H7 (cell line): ENCODE measurements around the gene CC2D1B. TPM values are rescaled to one million over a fixed set of nuclear protein-coding genes. Genes with fewer than 3 reads are reported as not detected.
"Not testable (repeated sequence)": the region's sequence is repeated elsewhere in the genome, so short reads cannot be mapped to it uniquely, and the experiment has no call there.

Experiments
- DNase-seq: peaks from one replicate; pipeline ENCODE4 v3.0.0; 2012
- H3K27me3 ChIP-seq: 2 replicates; pipeline ENCODE4 v1.6.0; 2011; ENCODE audit warnings: mild to moderate bottlenecking, low read length; ENCODE audit not compliant: control insufficient read depth, insufficient read depth
- H3K36me3 ChIP-seq: replicated peaks from 2 replicates; pipeline ENCODE4 v1.5.1; 2011; ENCODE audit warnings: low read length; ENCODE audit not compliant: control insufficient read depth, insufficient read depth
- H3K4me3 ChIP-seq: 2 replicates; pipeline ENCODE4 v1.5.1; 2011; ENCODE audit warnings: low read depth, mild to moderate bottlenecking, control low read depth, low read length, moderate library complexity; ENCODE audit not compliant: insufficient read depth
- total RNA-seq: library from RNA; depleted of rRNA; stranded (reverse); fragments of >200 nt; shearing (Covaris generic); gene quantifications from 2 replicates; pipeline ENCODE4 v1.2.3, GENCODE V29; 2014; rRNA removed

The CC2D1B gene, protein sequence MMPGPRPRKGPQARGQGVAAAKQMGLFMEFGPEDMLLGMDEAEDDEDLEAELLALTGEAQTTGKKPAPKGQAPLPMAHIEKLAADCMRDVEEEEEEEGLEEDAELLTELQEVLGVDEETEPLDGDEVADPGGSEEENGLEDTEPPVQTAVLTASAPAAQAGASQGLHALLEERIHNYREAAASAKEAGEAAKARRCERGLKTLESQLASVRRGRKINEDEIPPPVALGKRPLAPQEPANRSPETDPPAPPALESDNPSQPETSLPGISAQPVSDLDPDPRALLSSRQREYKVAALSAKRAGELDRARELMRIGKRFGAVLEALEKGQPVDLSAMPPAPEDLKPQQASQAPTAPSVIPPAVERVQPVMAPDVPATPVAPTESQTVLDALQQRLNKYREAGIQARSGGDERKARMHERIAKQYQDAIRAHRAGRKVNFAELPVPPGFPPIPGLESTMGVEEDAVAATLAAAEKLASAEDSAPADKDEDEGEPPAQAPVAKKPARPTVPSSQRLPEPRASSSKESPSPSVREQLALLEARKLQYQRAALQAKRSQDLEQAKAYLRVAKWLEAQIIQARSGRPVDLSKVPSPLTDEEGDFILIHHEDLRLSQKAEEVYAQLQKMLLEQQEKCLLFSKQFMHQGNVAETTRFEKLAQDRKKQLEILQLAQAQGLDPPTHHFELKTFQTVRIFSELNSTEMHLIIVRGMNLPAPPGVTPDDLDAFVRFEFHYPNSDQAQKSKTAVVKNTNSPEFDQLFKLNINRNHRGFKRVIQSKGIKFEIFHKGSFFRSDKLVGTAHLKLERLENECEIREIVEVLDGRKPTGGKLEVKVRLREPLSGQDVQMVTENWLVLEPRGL
- total RNA-seq = 20.5 and 28.5 TPM in 2 replicates

DNA sequence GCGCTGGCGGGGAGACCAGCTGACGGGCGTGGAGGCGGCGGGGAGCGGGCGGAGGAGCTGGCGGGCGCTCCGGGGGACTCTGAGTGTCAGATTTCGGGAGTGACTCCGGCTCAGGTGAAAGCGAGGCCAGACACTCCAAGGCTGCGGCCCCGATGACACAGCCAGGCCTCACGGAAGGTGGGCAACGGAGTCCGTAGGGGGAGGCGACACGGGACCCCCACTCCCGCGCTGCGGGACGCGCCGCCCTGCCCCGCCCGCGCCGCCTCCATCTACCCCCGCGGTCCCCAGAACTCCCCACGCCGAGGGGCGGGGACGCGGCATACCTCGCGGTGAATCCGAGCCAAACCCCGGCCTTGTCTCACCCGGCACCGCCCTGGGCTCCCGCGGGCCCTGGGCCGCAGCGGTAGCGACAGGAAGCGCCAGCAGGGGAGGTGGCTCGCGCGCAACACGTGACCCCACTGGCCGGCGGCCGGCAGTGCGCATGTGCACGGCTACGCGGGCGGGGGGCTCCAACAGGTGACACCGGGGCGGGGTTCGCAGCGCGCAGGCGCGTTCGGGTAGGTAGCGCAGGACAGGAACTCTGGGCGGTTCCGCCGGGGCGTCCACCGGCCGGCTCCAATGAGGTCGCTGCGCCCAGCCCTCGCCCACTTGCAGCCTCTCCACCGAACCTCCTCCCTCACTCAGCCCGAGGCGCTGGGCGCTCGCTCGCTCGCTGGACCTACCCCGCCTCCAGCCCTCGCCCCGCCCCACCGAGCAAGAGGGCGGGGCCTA, at the start of gene CC2D1B:
Gene CC2D1B (minus strand): TSS at position 460 of the 771 bp plus-strand sequence. CDS start 1,585 bp downstream, outside the sequence.
- DNase-seq = peak; percentile 100
- H3K4me3 ChIP-seq = peak within 1 kb of the TSS; percentile 99
- peaks cover 15% of the 10 kb centered on the region for H3K36me3 ChIP-seq
- H3K27me3 ChIP-seq = no peaks in the 10 kb centered on the region; the same call in 1 of the 2 replicates

DNA sequence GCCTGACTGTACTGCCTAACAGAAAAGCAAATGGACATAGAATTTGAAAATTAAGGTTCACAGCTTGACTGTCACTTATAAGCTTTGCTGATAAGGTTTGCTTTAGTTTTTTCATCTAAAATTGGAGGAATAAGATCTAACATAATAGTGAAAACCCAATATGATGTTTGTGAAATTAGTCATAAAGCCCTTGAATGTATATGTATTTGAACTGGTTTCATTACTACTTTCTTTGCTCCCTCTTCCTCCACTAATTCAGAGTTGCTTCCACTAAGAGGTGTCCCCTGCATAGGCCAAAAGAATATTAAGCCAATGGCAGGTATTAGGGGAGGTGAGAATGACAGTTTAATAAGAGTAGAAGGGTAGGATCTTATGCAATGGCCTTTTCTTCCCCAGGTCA, 48.9 kb upstream of the CC2D1B start:
- DNase-seq = no peak
- no peaks in the 10 kb centered on the region for H3K27me3 ChIP-seq
- H3K4me3 ChIP-seq = no peak overlapping the region
- H3K36me3 ChIP-seq = peaks cover 43% of the 10 kb centered on the region

DNA sequence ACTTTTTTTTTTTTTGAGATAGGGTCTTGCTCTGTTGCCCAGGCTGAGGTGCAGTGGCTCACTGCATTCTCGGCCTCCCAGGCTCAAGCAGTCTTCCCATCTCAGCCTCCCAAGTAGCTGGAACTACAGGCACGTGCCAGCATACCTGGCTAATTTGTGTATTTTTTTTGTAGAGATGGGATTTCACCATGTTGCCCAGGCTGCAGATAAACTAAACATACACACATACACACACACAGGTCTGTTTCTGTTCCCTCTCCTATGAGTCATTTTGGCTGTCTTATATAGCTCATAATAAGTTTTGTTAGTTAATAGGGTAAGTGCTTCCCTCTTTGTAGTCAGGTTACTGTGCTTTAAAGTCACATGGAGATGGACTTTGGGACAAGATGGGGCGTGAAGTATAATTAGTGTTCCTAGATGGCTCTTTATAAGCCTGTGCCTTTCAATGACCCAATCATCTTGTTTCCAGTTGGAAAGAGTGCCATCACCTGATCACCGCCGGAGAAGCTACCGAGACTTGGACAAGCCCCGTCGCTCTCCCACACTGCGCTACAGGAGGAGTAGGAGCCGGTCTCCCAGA, 47.5 kb upstream of the CC2D1B start:
- H3K4me3 ChIP-seq = no peak overlapping the region
- H3K36me3 ChIP-seq = peaks cover 51% of the 10 kb centered on the region

DNA sequence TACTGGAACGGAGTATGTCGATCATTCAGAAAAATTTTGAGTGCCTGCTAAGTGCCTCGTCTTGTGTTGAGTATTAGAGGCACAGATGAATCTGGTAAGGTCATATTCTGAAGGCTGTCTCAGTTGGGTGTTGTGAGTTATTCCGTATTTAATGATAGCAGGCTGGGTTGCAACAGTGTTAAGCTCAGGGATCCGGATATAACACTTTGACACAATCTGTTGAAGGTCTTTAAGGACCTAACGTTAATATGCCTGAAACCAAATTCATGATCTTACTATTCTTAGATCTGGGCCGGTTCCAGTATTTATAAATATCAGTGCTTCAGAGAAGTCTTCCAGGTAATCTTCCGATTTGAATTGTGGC, 39.0 kb upstream of the CC2D1B start:
- peak overlapping the region; percentile 94 for H3K4me3 ChIP-seq
- H3K27me3 ChIP-seq = no peaks in the 10 kb centered on the region
- DNase-seq = no peak
- peaks cover 27% of the 10 kb centered on the region for H3K36me3 ChIP-seq

More for the DNA sequence above, 47.5 kb upstream of the CC2D1B start:
- H3K27me3 ChIP-seq = no peaks in the 10 kb centered on the region
- DNase-seq = no peak

DNA sequence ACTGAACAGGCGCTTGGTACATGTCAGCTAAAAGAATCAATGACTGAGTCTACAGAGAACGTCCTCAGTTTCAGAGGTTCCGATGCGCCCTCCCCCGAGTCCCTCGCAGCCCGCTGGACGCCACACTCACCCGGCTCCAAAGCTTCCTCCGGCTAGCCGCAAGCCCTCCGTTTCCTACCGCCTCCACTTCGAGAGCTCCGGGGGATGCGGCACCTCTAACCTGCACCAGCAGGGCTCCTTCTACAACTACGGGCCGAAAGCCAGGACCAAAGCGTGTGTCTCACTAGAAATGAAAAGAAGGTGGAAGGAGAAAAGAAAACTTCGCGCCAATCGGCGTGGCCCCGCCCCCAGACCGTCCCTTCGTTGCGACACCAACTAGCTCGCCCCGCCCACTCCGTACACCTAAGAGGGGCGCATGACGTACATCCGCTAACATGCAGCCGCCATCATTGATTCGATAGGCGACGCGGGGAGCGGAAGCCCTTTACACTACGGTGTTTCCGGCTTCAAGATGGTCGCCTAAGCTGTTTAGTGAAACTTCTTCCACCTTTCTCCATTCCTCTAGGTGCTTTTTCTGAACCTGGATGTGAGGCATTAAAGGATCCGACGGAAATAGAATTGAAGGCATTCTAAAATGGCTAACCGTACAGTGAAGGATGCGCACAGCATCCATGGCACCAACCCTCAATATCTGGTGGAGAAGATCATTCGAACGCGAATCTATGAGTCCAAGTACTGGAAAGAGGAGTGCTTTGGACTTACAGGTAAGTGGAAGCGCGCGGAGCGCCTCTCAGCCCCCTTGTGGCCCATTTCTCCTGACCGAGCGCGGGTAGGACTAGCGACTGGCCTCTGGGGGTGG, 38.3 kb upstream of the CC2D1B start, which contains the start of the genes ORC1 and PRPF38A:
Gene ORC1 (minus strand): TSS at position 308 of the 859 bp plus-strand sequence. CDS start 2,200 bp downstream, outside the sequence.
Gene PRPF38A (plus strand): TSS at position 487 of the 859 bp plus-strand sequence. CDS start 148 bp downstream, at position 635.
- H3K4me3 ChIP-seq = peak within 1 kb of the TSS; percentile 94
- DNase-seq = peak; percentile 94
- peaks cover 26% of the 10 kb centered on the region for H3K36me3 ChIP-seq
- no peaks in the 10 kb centered on the region for H3K27me3 ChIP-seq

DNA sequence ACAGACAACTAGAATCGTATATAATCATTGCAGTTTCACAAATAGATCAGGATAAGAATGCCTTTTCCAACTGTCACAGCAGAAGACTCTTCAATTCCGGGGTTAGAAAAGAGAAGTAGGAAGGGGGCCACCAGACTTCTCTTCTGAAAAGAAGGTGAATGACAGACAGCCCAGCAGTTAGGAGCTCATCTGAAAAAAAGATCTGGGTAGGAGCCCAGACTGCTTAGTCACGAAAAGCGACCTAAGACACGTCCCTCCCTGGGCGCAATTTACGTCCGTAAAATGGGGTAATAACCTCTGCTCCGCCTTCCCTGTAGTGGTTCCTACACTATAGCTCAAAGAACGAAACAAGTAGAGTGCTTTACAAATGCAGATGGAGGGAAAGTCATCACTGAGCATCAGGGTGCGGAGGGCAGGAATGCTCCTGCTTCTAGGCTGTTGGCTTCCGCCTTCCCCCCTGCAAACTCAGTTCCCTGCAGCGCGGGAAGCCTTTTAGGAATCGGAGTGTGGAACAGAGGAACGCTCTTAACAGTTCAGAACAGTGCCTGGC, 37.6 kb upstream of the CC2D1B start:
- Histone ChIP-seq H3K36me3 (peaks cover 21% of the 10 kb centered on the region), H3K27me3 (no peaks in the 10 kb centered on the region), H3K4me3 (peak overlapping the region; percentile 94)
- DNase-seq = peak; percentile 80

DNA sequence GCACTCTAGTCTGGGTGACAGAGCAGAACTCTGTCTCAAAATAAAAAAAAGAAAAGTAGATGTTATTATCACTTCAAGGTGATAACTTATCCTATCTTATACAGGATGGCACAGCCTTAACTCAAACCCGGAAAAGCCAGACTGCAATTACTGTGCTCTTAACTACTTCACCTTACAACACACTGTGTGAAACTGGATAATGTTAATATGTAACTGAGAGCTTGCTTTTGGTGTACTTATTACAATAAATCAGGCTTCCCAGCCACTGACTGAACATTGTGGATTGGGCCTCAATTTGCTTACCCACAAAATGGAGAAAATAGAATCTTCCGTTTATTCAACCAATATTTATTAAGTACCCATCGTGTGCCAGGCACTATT, 36.8 kb upstream of the CC2D1B start:
- no peak for DNase-seq
- Histone ChIP-seq H3K27me3 (no peaks in the 10 kb centered on the region), H3K4me3 (no peak overlapping the region; the same call in 1 of the 2 replicates), H3K36me3 (peaks cover 21% of the 10 kb centered on the region)

DNA sequence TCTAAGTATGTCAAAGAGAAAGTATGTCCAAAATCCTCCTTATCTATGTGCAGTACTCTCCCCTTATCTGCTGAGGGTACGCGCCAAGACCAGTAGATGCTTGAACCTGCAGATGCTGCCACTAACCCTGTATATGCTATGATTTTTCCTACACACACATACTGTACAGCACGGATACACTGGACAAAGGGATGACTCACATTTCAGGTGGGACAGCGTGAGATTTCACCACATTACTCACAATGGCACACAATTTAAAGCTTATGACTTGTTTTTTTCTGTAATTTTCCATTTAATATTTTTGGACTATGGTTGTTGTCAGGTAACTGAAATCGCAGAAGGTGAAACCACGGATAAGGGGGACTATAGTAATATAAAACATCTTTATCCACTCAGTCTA, 34.1 kb upstream of the CC2D1B start:
- Histone ChIP-seq H3K27me3 (no peaks in the 10 kb centered on the region), H3K4me3 (no peak overlapping the region), H3K36me3 (peaks cover 37% of the 10 kb centered on the region)
- DNase-seq = no peak

DNA sequence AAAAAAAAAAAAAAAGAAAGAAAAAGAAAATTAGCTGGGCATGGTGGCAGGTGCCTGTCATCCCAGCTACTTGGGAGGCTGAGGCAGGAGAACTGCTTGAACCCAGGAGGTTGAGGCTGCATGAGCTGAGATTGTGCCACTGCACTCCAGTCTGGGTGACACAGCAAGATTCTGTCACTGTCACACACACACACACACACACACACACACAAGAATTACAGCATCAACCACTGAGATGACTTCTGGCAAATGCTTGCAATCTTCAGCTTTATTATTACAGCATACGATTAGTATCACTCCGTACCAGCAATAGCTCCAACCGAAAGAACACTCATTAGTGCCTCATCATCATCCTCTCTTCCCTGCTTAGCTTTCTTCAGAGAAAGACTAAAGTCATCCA, 33.6 kb upstream of the CC2D1B start:
- Histone ChIP-seq H3K4me3 (no peak overlapping the region), H3K36me3 (peaks cover 37% of the 10 kb centered on the region), H3K27me3 (no peaks in the 10 kb centered on the region)
- no peak for DNase-seq

DNA sequence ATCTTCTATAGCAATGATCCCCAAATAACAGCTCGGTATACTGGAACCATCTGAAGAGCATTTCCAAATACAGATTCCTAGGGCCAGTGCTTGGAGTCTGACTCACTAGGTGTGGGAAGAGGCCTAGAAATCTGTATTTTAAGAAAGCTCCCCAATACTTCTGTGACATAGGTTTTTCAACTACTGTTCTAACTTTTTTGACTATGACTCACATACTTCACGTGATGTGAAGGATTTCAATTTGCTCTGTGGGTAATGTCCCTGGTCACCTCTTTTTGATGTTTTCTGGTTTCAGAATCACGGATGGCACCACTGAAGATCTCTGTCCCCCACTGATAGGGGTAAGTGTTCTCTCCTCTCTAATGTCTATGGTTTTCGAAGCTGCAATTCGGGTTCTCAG, 27.2 kb upstream of the CC2D1B start:
- H3K4me3 ChIP-seq = no peak overlapping the region
- no peak for DNase-seq
- no peaks in the 10 kb centered on the region for H3K27me3 ChIP-seq
- peaks cover 49% of the 10 kb centered on the region for H3K36me3 ChIP-seq

DNA sequence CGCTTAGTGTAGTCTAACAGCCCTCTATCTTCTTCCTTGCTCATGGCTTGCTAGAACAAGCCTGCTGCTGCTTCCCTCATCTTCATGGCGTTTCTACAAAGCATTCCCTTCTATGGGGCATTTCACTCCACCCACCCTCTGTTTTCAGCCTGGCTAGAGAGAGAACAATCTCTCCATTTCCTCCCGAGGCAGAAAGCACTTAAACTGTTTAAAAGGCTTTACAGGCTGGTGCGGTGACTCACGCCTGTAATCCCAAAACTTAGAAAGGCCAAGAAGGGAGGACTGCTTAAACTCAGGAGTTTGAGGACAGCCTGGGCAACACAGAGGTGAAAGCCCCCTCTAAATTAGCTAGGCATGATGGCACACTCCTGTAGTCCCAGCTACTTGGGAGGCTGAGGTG, 20.5 kb upstream of the CC2D1B start:
- DNase-seq = no peak
- Histone ChIP-seq H3K36me3 (peaks cover 55% of the 10 kb centered on the region), H3K4me3 (no peak overlapping the region), H3K27me3 (no peaks in the 10 kb centered on the region)

DNA sequence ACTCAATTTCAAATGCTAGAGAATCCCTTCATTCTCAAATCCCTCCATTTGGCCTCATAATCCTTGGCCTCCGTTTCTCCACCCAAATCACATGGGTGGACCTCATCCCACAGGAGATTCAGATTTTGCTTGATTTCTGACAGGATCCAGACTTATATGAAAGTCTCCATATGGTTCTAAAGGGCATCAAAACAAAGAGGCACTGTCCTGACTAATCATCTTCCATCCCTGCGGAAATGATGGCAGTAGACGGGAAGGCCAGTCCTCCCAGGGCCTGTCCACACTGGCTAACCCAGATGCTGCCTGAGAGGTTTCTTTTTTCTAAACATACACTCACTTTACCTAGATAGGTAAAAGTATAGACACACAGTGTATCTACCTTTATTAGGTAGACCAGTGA, 19.4 kb upstream of the CC2D1B start:
- no peak for DNase-seq
- Histone ChIP-seq H3K4me3 (no peak overlapping the region), H3K27me3 (no peaks in the 10 kb centered on the region), H3K36me3 (peaks cover 63% of the 10 kb centered on the region)

DNA sequence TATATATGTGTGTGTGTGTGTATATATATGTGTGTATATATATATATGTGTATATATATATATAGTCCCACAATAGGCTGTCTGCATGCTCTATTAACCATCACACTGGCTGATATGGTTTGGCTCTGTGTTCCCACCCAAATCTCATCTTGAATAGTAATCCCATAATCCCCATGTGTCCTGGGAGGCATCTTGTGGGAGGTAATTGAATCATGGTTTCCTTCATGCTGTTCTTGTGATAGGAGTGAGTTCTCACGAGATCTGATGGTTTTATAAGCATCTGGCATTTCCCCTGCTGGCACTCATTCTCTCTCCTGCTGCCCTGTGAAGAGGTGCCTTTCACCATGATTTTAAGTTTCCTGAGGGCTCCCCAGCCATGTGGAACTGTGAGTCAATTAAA, 3.8 kb upstream of the CC2D1B start:
- not testable (repeated sequence) for H3K27me3 ChIP-seq, H3K4me3 ChIP-seq, DNase-seq
- H3K36me3 ChIP-seq = peaks cover 16% of the 10 kb centered on the region
